Measurements from ENCODE around the gene NTM.

DNA sequence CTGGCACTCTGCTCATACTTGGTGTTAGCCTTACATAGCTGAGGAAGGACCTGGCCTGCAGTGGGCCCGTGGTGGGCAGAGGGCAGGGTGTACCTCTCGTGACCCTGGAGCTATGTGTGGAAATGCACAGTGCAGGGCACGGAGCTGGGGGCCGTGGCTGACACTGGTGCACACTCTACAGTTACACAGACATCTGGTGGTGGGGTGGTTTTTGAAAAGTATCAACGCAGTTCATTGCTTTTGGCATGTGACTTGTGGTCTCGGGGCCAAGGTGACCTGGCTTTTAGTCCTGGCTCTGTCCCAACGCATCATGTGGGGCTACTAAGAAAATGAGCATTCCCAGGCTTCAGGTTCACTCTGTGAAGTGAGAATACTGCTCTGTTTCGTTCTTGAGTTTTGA is 553.6 kb downstream of the NTM start:
- TF ChIP-seq POLR2AphosphoS5 (IDR thresholded peaks at IDR 0.05; ENCODE audit: borderline replicate concordance, low read depth, low read length) (no peak), EZH2 (IDR thresholded peaks at IDR 0.05) (no peak), FOXP2 (optimal IDR thresholded peaks at IDR 0.05; ENCODE audit: control extremely low read depth, extremely low read length, insufficient read depth) (no peak)
